Panc1 (cell line): Measurements from ENCODE around the gene FRRS1.

ENCODE experiments used
- CTCF ChIP-seq: fragments of 450-650 bp; IDR thresholded peaks from 2 replicates; pipeline ENCODE4 v1.5.1; 2017; ENCODE audit warnings: mild to moderate bottlenecking
- POLR2AphosphoS5 ChIP-seq: IDR thresholded peaks from 2 replicates; pipeline ENCODE4 v1.6.1; 2012; ENCODE audit warnings: mild to moderate bottlenecking, low read depth, low read length, moderate library complexity
- REST ChIP-seq, 2 experiments: IDR thresholded peaks; 2 replicates each; pipeline ENCODE4 v1.6.1; 2011 to 2012; ENCODE audit warnings: low read depth in 2 of 2, control low read depth in 1 of 2, low read length in 1 of 2, mild to moderate bottlenecking in 1 of 2, moderate library complexity in 1 of 2; ENCODE audit not compliant: insufficient read depth in 1 of 2
- SIN3A ChIP-seq: IDR thresholded peaks from 2 replicates; pipeline ENCODE4 v1.6.1; 2012; ENCODE audit warnings: low read depth, mild to moderate bottlenecking, low read length, moderate library complexity, borderline replicate concordance; ENCODE audit not compliant: insufficient read depth
- TCF7L2 ChIP-seq: IDR thresholded peaks from 2 replicates; pipeline ENCODE4 v1.6.1; 2011; ENCODE audit warnings: mild to moderate bottlenecking, low read depth, low read length, inconsistent platforms

GRCh38 chr1:99677416-99677815 is 89.0 kb downstream of the FRRS1 start:
- no peak for TF ChIP-seq CTCF
- TF ChIP-seq POLR2AphosphoS5: no peak
- no peak for TF ChIP-seq SIN3A
- no peak for TF ChIP-seq REST (IDR thresholded peaks at IDR 0.05; ENCODE audit: insufficient read depth in 1 of 2, low read depth in 2 of 2, low read length in 1 of 2)
- no peak for TF ChIP-seq TCF7L2
